KOPT-K1 (cell line): Measurements from ENCODE around the gene SSX3.
"Not testable (repeated sequence)": the region's sequence is repeated elsewhere in the genome, so short reads cannot be mapped to it uniquely, and the experiment has no call there.

Source experiments
- H3K27ac ChIP-seq: fragments of 200-600 bp; sonication (generic); 2 replicates; pipeline ENCODE4 v1.5.1; 2016; ENCODE audit warnings: antibody characterized with exemption, mild to moderate bottlenecking, low read depth, low read length; ENCODE audit not compliant: poor library complexity, severe bottlenecking
- H3K36me3 ChIP-seq: fragments of 200-600 bp; sonication (generic); 2 replicates; pipeline ENCODE4 v1.5.1; 2017; ENCODE audit warnings: antibody characterized with exemption, mild to moderate bottlenecking, low read length, moderate library complexity; ENCODE audit not compliant: insufficient read depth
- H3K9me3 ChIP-seq: fragments of 200-600 bp; sonication (generic); 2 replicates; pipeline ENCODE4 v1.5.1; 2017; ENCODE audit warnings: antibody characterized with exemption, low read length, mild to moderate bottlenecking; ENCODE audit not compliant: insufficient read depth, poor library complexity, severe bottlenecking

The SSX3 gene, protein sequence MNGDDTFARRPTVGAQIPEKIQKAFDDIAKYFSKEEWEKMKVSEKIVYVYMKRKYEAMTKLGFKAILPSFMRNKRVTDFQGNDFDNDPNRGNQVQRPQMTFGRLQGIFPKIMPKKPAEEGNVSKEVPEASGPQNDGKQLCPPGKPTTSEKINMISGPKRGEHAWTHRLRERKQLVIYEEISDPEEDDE

DNA sequence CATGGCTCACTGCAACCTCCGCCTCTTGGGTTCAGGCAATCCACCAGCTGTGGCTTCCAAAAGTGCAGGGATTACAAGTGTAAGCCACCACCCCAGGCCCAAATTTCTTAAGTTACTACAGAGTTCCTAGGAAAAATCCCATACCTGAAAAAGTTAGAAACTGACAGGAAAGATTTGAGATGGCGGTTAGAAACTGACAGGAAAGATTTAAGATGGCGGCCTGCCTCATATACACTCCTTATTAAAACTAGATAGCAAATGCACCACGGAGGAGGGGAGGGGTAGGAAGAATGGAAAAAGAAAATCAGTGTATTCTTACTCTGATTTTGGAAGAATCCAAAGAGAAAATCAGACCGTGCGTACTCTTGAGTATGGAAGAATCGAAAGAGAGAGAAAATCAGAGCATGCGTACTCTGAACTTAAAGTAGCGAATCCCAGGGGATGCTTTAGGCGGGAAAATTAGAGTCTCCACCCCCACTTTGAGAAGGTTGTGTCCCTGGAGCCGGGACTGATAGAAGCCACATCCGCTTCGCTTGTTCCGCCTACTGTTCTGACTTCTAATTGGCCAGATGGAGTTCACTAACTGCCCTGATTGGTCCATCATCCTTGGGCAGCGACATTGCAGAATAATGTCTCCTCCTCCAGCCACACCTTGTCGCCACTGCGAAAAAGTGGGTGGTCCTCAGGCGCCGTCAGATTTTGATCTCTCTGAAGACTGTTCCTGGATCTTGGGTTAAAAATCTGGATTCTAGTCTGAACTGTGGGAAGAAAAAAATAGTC lies at the start of gene SSX3:
Gene SSX3, minus strand, starts transcription at position 389 of the 780 bp plus-strand sequence. CDS start 1,454 bp downstream, outside the sequence.
- not testable (repeated sequence) for H3K27ac ChIP-seq, H3K9me3 ChIP-seq, H3K36me3 ChIP-seq

DNA sequence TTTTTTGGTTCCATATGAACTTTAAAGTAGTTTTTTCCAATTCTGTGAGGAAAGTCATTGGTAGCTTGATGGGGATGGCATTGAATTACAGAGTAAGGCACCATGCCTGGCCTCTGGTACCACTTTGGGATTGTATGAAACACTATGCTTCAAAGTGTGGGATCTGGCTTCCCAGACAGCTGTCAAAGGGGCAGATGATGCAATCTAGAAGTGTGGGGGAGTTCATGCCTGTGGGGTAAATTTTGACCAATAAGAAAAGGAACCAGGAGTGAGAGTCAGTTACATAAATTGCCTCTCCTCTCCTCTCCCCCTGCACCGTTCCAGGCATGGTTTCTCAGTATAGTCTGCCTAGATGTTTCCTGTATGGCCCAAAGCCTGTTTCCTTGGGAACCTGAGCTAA lies 41.3 kb upstream of the SSX3 start:
- not testable (repeated sequence) for H3K27ac ChIP-seq, H3K9me3 ChIP-seq, H3K36me3 ChIP-seq

DNA sequence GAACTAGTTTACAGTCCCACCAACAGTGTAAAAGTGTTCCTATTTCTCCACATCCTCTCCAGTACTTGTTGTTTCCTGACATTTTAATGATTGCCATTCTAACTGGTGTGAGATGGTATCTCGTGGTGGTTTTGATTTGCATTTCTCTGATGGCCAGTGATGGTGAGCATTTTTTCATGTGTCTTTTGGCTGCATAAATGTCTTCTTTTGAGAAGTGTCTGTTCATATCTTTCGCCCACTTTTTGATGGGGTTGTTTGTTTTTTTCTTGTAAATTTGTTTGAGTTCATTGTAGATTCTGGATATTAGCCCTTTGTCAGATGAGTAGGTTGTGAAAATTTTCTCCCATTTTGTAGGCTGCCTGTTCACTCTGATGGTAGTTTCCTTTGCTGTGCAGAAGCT lies 40.4 kb upstream of the SSX3 start:
- H3K27ac ChIP-seq: not testable (repeated sequence)

DNA sequence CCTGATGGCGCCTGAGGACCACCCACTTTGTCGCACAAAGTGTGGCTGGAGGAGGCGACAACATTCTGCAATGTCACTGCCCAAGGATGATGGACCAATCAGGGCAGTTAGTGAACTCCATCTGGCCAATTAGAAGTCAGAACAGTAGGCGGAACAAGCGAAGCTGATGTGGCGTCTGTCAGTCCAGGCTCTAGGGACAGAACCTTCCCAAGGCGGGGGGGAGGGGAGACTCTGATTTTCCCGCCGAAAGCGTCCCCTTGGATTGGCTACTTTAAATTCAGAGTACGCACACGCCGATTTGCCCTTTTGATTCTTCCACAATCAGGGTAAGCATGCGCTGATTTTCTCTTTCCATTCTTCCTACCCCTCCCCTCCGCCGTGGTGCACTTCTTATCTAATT lies 26.7 kb upstream of the SSX3 start, which contains the start of gene SSX4:
Gene SSX4, plus strand, starts transcription at position 301 of the 400 bp plus-strand sequence. CDS start 515 bp downstream, outside the sequence.
- H3K36me3 ChIP-seq, H3K27ac ChIP-seq, H3K9me3 ChIP-seq: not testable (repeated sequence)

More for the DNA sequence above, 40.4 kb upstream of the SSX3 start:
- H3K9me3 ChIP-seq, H3K36me3 ChIP-seq: not testable (repeated sequence)

DNA sequence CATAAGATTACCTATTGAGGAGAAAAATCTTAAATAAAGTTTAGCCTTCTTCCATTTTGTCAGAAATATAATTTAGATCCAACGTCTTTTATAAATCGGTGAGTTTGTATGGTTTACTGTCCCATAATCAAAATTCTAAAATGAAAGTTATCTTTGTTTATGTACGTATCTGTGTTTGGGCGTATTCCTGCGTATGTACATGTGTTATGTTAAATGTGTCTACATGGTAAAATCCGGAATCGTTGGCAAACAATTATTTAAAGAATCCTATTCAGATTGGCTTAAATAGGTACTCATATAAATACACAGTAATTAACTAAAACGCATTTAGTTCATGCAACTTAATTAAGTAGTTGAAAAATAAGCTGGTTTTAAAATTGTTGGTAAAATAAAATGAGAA lies 13.9 kb upstream of the SSX3 start:
- H3K9me3 ChIP-seq, H3K27ac ChIP-seq, H3K36me3 ChIP-seq: not testable (repeated sequence)

DNA sequence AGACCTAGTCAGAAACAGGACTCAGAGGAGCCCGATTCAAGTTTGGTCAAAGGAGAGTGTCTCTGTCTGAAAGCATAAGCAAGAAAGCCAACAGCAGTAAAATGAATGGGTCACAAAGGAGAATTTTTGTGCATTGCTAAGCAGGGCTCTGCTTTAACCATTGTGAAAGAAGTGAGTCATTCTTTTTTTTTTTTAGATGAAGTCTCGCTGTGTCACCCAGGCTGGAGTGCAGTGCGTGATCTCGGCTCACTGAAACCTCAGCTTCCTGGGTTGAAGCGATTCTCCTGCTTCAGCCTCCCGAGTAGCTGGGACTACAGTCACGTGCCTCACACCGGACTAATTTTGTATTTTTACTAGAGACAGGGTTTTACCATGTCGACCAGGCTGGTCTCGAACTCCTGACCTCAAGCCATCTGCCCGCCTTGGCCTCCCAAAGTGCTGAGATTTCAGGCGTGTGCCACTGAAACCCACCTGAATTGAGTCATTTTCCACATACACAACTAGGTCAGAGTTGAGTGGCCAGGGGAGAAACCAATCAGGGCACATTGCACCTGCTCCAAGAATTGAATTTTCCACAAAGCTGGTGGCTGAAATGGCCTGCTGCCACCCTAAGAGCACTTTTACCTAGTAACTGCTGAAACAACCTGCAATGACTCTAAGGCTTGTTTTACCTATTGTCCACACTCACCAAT lies 11.4 kb upstream of the SSX3 start:
- not testable (repeated sequence) for H3K9me3 ChIP-seq, H3K27ac ChIP-seq, H3K36me3 ChIP-seq

DNA sequence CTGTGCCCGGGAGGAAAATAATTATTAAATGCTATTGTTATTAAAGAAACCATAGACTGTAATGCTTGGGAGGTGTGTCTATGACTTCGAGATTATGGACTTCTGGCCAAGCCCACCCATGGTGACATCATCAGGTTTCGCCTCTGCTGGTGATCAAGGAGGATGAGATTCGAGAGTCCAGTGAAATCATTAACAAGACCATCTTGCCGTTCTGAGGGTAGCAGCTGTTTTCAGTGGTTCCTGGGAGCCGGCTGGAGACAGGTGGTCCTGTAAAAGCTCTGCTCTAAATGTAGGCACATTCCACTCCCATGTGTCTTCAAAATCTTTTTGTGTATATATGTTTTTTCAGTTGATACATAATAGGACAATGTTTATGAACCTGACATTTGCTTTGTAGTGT lies 2.8 kb upstream of the SSX3 start:
- H3K9me3 ChIP-seq, H3K36me3 ChIP-seq, H3K27ac ChIP-seq: not testable (repeated sequence)

DNA sequence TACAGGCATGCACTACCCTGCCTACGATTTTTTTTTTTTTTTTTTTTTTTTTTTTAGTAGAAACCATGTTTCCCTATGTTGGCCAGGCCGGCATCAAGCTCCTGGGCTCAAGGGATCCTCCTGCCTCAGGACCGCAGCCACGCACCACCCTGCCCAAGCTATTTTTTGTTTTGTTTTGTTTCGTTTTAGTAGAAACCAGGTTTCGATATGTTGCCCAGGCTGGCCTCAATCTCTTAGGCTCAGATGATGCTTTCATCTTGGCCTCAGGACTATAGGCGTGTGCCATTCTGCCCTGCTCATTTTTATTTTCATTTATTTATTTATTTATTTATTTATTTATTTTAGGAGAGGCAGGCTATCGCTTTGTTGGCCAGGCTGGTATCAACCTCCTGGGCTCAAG lies 1.2 kb upstream of the SSX3 start:
- Histone ChIP-seq H3K9me3 (no peaks in the 10 kb centered on the region), H3K27ac (no peak overlapping the region), H3K36me3 (no peaks in the 10 kb centered on the region)

DNA sequence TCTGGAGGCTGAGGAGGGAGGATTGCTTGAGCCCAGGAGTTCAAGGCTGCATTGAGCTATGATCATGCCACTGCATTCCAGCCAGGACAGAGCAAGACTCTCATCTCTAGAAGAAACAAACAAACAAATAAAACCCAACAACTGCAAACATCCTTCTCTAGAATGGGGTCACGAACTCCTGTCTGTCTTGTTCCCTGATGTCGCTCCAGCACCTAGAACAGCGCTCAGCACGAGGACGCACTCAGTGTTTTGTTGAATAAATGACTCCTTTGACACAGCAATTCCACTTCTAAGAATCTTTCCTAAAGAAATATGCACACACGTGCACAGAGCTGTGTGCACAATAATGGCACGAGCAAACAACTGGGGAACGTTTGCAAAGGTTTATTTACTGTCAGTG lies 10.4 kb downstream of the SSX3 start:
- not testable (repeated sequence) for H3K36me3 ChIP-seq, H3K9me3 ChIP-seq, H3K27ac ChIP-seq

DNA sequence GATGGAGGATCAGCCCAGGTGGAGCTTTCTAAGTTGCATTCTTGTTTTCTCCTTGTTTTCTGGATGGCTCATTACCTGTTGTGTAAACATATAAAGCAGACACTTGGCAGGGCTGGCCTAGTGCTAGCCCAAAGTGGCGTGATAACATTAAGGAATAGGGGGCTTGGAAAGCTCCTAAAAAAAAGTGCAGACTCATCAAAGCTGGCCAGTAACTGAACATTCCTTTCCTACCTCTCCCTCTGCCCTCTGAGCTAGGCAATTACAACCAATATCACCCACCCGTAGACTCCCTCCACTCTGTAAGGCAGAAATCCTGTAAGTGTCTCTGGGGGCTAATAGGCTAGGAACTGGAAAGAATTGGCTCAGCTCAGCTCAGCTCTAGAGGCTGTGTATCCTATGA lies 42.5 kb downstream of the SSX3 start:
- not testable (repeated sequence) for H3K36me3 ChIP-seq, H3K27ac ChIP-seq, H3K9me3 ChIP-seq

DNA sequence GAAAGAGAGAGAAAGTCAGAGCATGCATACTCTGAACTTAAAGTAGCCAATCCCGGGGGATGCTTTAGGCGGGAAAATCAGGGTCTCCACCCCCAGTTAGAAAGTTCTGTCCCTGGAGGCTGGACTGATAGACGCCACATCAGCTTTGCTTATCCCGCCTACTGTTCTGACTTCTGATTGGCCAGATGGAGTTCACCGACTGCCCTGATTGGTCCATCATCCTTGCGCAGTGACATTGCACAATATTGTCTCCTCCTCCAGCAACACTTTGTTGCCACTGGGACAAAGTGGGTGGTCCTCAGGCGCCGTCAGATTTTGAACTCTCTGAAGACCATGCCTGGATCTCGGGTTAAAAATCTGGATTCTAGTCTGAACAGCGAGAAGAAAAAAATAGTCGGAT lies 50.3 kb downstream of the SSX3 start:
- Histone ChIP-seq H3K27ac (no peak overlapping the region), H3K36me3 (no peaks in the 10 kb centered on the region), H3K9me3 (no peaks in the 10 kb centered on the region)
